ENCODE results near the gene RHOB.

RHOB gene

GRCh38 chr2:20444993-20445910 lies 1.6 kb upstream of the RHOB start:
- TF ChIP-seq ESRRG (CRISPR knock-in tag; IDR thresholded peaks at IDR 0.05) (no peak), ISL1 (CRISPR knock-in tag; IDR thresholded peaks at IDR 0.05) (no peak), ARNTL (CRISPR knock-in tag; IDR thresholded peaks at IDR 0.05; ENCODE audit: borderline replicate concordance, low read depth) (no peak), POU6F1 (CRISPR knock-in tag; IDR thresholded peaks at IDR 0.05; ENCODE audit: borderline replicate concordance, low read depth) (no peak), TCF4 (CRISPR knock-in tag; IDR thresholded peaks at IDR 0.05; ENCODE audit: borderline replicate concordance) (no peak), RARB (CRISPR knock-in tag; IDR thresholded peaks at IDR 0.05) (no peak), SNAI2 (CRISPR knock-in tag; IDR thresholded peaks at IDR 0.05) (no peak), ZNF70 (CRISPR knock-in tag; IDR thresholded peaks at IDR 0.05) (no peak), CSRNP3 (CRISPR knock-in tag; IDR thresholded peaks at IDR 0.05) (no peak), ZFP30 (CRISPR knock-in tag; IDR thresholded peaks at IDR 0.05) (no peak), CSDC2 (CRISPR knock-in tag; IDR thresholded peaks at IDR 0.05) (no peak), ZNF565 (CRISPR knock-in tag; conservative IDR thresholded peaks at IDR 0.05; ENCODE audit: low read depth) (no peak), GLIS3 (CRISPR knock-in tag; IDR thresholded peaks at IDR 0.05) (no peak), ZFP3 (CRISPR knock-in tag; IDR thresholded peaks at IDR 0.05) (no peak)

GRCh38 chr2:20446255-20446916 lies 488 bp upstream of the RHOB start:
- no peak for ATAC-seq
- TF ChIP-seq TSHZ2 (CRISPR knock-in tag; IDR thresholded peaks at IDR 0.05) (peak; percentile 78), ZNF8 (CRISPR knock-in tag; IDR thresholded peaks at IDR 0.05) (no peak)

More at GRCh38 chr2:20444993-20445910, 1.6 kb upstream of the RHOB start:
- ATAC-seq, result no peak

GRCh38 chr2:20447437-20448245 lies 767 bp downstream of the RHOB start:
- TF ChIP-seq ZFP3 (CRISPR knock-in tag; IDR thresholded peaks at IDR 0.05), result peak; percentile 50; the same call in 1 of the 2 replicates
- no peak for TF ChIP-seq CSRNP3 (CRISPR knock-in tag; IDR thresholded peaks at IDR 0.05)
- 0 out of 2 replicates have a peak, but pooled peaks have one; percentile 28 for TF ChIP-seq ZFP30 (CRISPR knock-in tag; IDR thresholded peaks at IDR 0.05)
- TF ChIP-seq ISL1 (CRISPR knock-in tag; IDR thresholded peaks at IDR 0.05), result no peak
- no peak for TF ChIP-seq BACH2 (CRISPR knock-in tag; IDR thresholded peaks at IDR 0.05; ENCODE audit: borderline replicate concordance)
- peak; percentile 67; the same call in 1 of the 2 replicates for TF ChIP-seq ZNF565 (CRISPR knock-in tag; conservative IDR thresholded peaks at IDR 0.05; ENCODE audit: low read depth)
- peak; percentile 26 for ATAC-seq

Measured in SK-N-SH treated with all-trans-retinoic acid at 6 μM for 48 hours (cell line).